Measurements from ENCODE around the gene CRMP1.

Gene CRMP1

DNA sequence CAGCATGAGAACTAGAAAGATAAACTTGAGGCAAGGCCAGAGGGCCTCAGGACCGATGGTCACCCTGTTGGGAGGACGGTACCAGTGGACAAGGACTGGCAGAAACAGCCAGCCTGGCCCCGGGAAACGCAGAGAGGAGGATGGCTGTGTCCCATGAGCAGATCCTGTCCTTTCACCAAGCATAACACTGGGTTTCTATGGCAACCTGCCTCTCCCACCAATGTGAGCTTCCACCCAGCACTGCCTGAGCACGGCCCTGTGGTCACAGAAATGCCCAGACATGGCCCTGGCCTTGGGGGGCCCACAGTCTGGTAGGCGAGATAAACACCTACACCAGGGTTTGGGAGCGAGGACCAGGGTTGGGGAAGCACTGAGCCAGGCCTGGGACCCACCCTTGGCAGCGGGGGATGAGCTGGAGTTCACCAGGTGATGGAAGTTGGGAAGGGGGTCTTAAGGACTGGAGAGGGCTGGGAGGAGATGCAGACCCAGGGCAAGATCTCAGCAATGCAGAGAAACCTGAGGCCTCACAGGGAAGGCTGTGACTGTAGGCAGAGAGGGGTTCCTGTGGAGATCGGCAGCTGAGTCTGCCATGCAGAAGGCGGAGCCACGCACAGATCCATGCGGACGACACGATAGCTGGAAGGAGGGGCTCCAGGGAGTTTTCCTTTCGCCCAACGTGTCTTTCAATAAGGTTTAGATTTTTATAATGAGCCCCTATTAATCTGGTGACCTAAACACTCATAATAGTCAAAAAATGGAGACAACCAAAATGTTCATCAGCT lies 32.7 kb upstream of the CRMP1 start:
- no peak overlapping the region for H3K27ac Mint-ChIP-seq
- H3K9me3 Mint-ChIP-seq (ENCODE audit: low read depth): no peaks in the 10 kb centered on the region
- no peaks in the 10 kb centered on the region for H3K36me3 Mint-ChIP-seq
- H3K4me1 Mint-ChIP-seq (ENCODE audit: low read depth): no peaks in the 10 kb centered on the region
- H3K4me3 Mint-ChIP-seq: no peak overlapping the region
- H3K27me3 Mint-ChIP-seq: peaks cover 7% of the 10 kb centered on the region

DNA sequence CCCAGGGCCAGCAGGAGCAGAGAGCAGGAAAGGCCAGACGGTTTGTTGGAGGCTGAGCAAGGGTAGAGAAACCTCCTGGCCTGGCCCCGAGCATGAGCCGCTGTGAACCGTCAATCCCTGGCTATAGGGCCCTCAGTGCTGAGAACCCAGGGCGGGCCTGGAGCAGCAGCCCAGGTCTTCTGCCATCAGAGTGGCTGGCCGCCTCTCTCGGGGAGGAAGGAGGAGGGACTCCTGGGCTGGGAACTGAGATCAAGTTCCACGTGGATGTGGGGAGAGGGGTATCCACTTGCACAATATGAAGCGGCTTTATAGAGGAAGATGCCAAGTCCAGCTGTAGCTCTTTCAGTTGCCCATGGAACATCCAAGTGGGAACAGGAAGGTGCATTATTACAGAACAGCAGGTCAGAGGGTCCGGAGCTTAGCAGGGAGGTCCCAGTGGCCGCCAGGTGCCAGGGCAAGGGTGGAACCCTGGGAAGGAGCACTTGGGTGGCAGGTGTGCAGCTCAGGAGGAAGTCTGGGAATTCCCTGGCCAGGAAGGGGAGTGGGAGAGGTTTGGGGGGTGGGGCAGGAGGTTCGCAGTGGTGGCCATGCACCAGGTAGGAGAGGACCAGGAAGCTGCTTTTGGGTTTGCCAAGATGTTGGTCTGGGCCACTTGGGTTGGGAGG lies 31.7 kb upstream of the CRMP1 start:
- H3K27ac Mint-ChIP-seq: no peak overlapping the region
- no peaks in the 10 kb centered on the region for H3K9me3 Mint-ChIP-seq (ENCODE audit: low read depth)
- H3K4me3 Mint-ChIP-seq: no peak overlapping the region
- H3K36me3 Mint-ChIP-seq: no peaks in the 10 kb centered on the region
- H3K4me1 Mint-ChIP-seq (ENCODE audit: low read depth): no peaks in the 10 kb centered on the region
- peaks cover 10% of the 10 kb centered on the region for H3K27me3 Mint-ChIP-seq

DNA sequence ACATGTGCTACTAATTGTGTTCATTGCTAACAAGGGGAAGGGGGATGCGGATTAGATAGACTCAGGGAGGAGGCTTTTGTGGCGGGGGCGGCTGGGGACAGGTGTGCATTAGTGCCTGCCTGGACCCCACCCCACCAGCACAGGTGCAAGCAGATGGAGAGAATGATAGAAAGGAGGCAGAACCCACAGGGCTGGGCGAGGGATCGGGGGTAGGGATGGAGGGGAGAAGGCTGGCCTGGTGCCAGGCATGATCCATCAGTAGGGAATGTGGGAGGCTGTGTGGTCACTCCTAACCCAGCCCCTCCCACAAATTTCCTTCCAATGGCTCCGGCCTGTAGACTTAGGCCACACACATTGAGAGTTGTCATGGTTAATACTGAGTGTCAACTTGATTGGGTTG lies 30.5 kb upstream of the CRMP1 start:
- H3K27ac Mint-ChIP-seq: no peak overlapping the region
- H3K36me3 Mint-ChIP-seq: no peaks in the 10 kb centered on the region
- H3K27me3 Mint-ChIP-seq: peaks cover 10% of the 10 kb centered on the region
- no peak overlapping the region for H3K4me3 Mint-ChIP-seq
- no peaks in the 10 kb centered on the region for H3K9me3 Mint-ChIP-seq (ENCODE audit: low read depth)
- H3K4me1 Mint-ChIP-seq (ENCODE audit: low read depth): no peaks in the 10 kb centered on the region

DNA sequence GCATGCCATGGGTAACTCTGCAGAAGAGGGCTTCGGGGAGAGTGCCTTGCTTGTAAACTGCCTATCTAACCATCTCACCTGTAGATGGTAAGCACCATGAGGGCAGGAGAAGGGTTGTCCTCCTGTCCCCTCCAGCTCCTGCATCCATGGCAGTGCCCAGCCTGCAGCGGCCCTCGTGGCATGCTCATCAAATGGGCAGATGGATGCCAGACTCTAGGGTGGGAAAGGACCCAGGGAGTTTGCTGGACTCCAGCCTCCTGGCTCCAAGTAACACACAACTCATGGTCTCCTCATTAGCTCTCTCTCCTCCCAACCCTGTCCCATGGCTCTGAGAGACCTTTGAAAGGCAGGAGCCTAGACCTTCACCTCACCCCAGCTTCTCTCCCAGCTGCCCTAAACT lies 29.7 kb upstream of the CRMP1 start:
- H3K4me1 Mint-ChIP-seq (ENCODE audit: low read depth): no peaks in the 10 kb centered on the region
- H3K36me3 Mint-ChIP-seq: no peaks in the 10 kb centered on the region
- peaks cover 10% of the 10 kb centered on the region for H3K27me3 Mint-ChIP-seq
- H3K27ac Mint-ChIP-seq: no peak overlapping the region
- no peak overlapping the region for H3K4me3 Mint-ChIP-seq
- H3K9me3 Mint-ChIP-seq (ENCODE audit: low read depth): no peaks in the 10 kb centered on the region

DNA sequence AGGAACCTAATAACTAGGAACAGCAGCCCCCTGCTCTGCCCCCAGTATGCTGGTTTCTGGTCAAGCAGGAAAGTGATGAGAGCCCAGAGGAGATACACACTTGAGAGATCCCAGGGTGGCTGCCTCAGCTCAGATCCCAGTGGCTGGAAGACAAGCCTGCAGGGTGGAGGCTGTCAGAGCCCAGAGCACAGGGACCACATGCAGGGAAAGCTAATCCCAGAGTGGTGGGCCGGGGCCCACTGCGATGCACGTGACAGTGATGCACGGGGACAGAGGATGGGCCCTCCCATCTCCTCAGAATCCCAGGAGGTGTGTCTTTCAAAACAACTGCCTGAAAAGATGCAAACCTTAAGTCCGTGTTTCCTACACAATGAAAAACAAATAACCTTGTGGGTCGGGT lies 29.1 kb upstream of the CRMP1 start:
- Mint-ChIP-seq H3K4me3 (no peak overlapping the region), H3K9me3 (ENCODE audit: low read depth) (no peaks in the 10 kb centered on the region)

DNA sequence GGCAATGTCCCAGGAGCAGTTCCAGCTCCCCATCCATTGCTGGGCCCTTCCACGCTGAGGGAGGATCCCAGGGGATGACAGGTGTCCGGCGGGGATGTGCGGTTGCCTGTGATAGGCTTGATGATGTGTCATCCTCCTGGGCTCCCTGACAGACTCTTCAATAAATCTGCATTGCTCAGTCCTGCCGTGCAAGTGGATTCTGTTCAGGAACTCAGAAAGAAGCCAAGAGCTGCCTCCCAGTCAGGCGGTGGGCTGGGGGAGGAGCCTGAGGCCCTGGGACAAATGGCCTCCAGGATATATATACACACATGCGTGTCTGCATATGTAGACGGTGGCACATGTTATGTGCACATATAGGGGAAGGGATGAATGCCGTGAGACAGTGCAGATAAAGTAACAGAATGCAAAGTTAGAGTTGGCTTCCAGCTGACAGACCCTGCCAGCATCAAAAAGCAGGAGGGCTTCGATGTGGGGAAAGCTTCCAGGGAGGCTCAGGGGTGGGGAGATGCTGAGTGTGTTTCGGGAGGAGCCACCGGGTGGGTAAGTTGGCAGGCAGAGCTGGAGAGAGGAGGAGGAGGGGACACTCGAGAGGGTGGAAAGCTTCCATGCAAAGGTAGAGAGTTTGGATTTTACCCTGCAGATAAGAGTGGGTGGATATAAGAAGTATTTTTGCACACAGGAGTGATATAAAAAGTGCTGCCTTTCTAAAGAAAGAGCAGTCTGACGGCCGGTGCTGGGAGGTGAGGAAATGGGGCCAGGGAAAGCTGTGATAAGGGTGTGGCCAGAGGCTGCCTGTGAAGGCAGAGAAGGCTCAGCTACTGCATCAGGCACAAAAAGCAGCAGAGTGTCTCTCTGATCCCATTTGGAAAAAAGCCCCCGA lies 28.5 kb upstream of the CRMP1 start:
- Mint-ChIP-seq H3K27ac (no peak overlapping the region), H3K27me3 (peaks cover 10% of the 10 kb centered on the region), H3K36me3 (no peaks in the 10 kb centered on the region), H3K4me1 (ENCODE audit: low read depth) (no peaks in the 10 kb centered on the region), H3K9me3 (ENCODE audit: low read depth) (no peaks in the 10 kb centered on the region), H3K4me3 (no peak overlapping the region)

More for the DNA sequence above, 29.1 kb upstream of the CRMP1 start:
- no peaks in the 10 kb centered on the region for H3K36me3 Mint-ChIP-seq
- H3K27me3 Mint-ChIP-seq: peaks cover 10% of the 10 kb centered on the region
- H3K4me1 Mint-ChIP-seq (ENCODE audit: low read depth): no peaks in the 10 kb centered on the region
- H3K27ac Mint-ChIP-seq: no peak overlapping the region

DNA sequence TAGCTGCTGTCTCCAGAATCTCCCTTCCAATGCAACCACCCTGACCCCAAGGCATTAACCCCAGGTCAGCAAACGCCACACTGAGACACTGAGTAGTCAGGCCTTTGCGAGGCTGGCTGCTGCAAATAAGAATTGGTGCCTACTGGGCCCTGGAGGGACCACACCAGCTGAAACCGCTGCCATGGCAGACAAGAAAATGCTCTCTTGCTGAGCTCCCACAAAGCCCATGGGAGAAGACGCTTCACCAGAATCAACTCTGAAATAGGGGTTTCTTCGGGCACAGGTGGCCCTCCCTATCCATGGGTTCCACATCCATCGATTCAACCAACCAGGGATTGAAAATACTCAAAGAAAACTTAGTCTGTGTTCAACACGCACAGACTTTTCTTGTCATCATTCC lies 26.7 kb upstream of the CRMP1 start:
- no peak overlapping the region for H3K27ac Mint-ChIP-seq

DNA sequence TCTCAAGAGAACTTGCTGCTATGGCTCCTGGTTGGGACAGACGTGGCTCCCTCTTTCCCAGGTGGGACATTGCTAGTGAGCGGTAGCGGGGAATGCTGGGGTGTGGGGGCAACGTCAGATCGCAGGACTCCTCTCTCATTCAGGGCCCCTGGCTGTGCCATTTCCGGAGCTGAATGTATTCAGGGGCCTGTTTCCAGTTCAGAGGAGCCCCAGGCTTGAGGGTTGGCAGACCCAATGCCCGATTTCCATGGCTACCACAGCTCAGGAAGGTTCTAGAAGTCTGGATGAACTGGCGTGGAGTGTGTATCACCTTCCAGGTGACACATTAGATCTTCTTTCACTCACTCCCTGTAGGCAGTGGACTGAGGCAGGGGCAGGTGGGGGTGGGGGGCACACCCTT lies 26.2 kb upstream of the CRMP1 start:
- H3K9me3 Mint-ChIP-seq (ENCODE audit: low read depth): no peaks in the 10 kb centered on the region
- no peak overlapping the region for H3K27ac Mint-ChIP-seq
- H3K4me3 Mint-ChIP-seq: no peak overlapping the region
- no peaks in the 10 kb centered on the region for H3K4me1 Mint-ChIP-seq (ENCODE audit: low read depth)
- H3K36me3 Mint-ChIP-seq: no peaks in the 10 kb centered on the region
- H3K27me3 Mint-ChIP-seq: peaks cover 12% of the 10 kb centered on the region

More for the DNA sequence above, 26.7 kb upstream of the CRMP1 start:
- Mint-ChIP-seq H3K27me3 (peaks cover 12% of the 10 kb centered on the region), H3K4me1 (ENCODE audit: low read depth) (no peaks in the 10 kb centered on the region), H3K36me3 (no peaks in the 10 kb centered on the region), H3K9me3 (ENCODE audit: low read depth) (no peaks in the 10 kb centered on the region), H3K4me3 (no peak overlapping the region)

DNA sequence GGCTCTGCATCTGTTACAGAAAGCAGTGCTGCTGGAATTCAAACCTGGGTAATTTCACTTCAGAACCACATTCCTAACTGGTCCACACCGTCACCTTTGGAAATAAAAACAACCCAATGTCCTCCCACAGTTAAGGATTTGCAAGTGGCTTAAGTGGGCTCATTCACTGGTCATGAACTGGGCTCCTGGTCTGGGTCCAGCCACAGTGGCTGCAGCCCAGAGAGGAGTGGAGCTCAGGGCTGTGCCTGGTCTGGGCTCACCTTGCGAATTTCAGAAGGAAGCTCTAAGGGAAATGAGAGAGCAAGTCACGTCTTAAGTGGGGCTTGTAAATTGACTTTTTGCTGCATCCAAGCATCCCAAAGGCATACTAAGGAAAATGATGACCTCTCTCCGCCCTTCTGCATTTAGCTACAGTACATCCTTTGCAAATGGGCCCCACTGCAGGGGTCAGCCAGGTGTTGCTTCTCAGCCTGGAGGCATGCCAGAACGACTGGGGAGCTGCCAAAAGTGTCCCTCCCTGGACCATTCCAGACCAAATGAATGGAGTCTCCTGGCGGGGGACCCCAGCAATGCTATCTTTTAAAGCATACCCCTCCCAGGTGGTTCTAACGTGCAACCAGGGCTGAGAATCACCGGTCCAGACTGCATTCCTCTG lies 25.6 kb upstream of the CRMP1 start:
- Mint-ChIP-seq H3K36me3 (no peaks in the 10 kb centered on the region), H3K27me3 (peaks cover 12% of the 10 kb centered on the region), H3K4me3 (no peak overlapping the region), H3K4me1 (ENCODE audit: low read depth) (no peaks in the 10 kb centered on the region), H3K27ac (no peak overlapping the region), H3K9me3 (ENCODE audit: low read depth) (no peaks in the 10 kb centered on the region)

DNA sequence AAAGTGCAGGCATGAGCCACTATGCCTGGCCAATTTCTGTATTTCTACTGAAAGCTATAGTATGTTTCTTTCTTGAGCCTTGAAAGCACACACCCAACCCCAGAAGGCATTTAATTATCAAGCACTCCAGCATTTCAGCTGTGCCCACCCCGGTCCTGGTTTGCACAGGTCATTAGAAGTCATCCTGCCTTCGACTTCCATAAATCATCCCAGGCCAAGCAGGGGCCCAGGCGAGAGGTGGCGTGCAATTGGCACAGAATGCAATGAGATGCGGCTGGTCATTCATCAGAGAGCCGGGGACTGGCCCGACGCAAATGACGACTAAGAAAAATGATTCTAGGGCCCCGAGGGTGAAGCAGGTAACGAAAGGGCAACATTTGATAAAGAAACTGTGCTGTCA lies 24.8 kb upstream of the CRMP1 start:
- Mint-ChIP-seq H3K27ac (no peak overlapping the region), H3K4me1 (ENCODE audit: low read depth) (no peaks in the 10 kb centered on the region), H3K36me3 (no peaks in the 10 kb centered on the region), H3K27me3 (peaks cover 13% of the 10 kb centered on the region), H3K9me3 (ENCODE audit: low read depth) (no peaks in the 10 kb centered on the region), H3K4me3 (no peak overlapping the region)

DNA sequence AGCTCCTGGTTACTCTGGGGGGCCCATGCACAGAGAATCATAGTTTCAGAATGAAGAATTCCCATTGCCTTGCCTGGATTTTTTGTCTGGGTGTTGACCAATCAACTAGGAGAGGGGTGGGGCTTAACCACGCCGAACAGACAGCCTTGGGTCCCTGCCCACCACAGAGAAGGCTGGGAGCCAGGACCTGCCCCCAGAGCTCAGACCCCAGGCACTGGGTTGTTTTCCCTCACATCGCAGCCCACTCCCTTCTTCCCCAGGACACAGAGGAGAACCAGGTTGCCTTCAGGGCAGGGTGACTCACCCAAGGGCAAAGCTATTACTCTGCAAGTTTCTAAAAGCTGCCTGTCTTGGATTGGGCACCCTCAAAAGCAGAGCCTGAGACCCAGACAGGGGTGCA lies 23.3 kb upstream of the CRMP1 start:
- H3K9me3 Mint-ChIP-seq (ENCODE audit: low read depth): no peaks in the 10 kb centered on the region
- no peaks in the 10 kb centered on the region for H3K36me3 Mint-ChIP-seq
- no peak overlapping the region for H3K27ac Mint-ChIP-seq
- H3K27me3 Mint-ChIP-seq: peaks cover 11% of the 10 kb centered on the region
- H3K4me1 Mint-ChIP-seq (ENCODE audit: low read depth): no peaks in the 10 kb centered on the region
- no peak overlapping the region for H3K4me3 Mint-ChIP-seq

DNA sequence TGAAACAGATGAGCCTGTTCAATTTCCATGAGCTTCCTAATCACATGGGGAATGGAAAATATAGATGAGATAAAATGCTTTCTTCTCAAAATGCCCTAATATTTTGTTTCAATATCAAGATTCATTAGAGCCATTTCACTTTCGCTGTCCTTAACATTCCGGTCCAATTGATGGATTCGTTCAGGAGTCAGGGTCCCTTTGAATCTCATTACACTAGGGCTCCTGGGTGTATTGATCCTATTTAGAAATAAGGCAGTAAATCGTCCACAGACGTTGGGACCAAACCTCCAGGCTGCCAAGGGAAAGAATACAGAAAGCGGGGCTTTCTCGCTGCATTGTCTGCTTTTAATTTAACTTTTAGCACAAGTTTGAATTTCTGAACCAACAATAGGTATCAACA lies 20.6 kb upstream of the CRMP1 start:
- peaks cover 2% of the 10 kb centered on the region for H3K36me3 Mint-ChIP-seq
- H3K27me3 Mint-ChIP-seq: peaks cover 8% of the 10 kb centered on the region
- H3K27ac Mint-ChIP-seq: no peak overlapping the region
- no peaks in the 10 kb centered on the region for H3K4me1 Mint-ChIP-seq (ENCODE audit: low read depth)
- H3K9me3 Mint-ChIP-seq (ENCODE audit: low read depth): peaks cover 3% of the 10 kb centered on the region
- no peak overlapping the region for H3K4me3 Mint-ChIP-seq

DNA sequence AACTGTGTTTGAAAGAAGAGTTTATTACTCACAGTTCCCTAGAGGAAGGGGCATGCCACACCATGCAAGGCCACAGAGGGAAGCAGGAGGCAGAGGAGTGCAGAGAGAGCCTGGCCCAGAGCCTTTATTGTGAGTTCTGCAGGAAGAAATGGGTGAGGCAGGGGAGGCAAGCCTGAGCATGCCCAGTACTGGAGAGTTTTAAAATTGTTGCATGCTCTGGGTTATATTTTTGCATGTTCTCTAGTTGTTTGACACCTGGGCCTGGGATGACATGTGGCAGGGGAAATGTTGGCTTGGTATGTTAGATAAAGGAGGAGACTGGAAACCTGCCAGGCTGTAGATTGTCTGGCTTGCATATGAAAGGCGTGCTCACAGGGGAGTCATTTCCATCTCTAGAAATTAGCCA lies 19.7 kb upstream of the CRMP1 start:
- Mint-ChIP-seq H3K4me3 (no peak overlapping the region), H3K27ac (no peak overlapping the region), H3K9me3 (ENCODE audit: low read depth) (peaks cover 4% of the 10 kb centered on the region), H3K36me3 (peaks cover 2% of the 10 kb centered on the region), H3K4me1 (ENCODE audit: low read depth) (no peaks in the 10 kb centered on the region), H3K27me3 (peaks cover 10% of the 10 kb centered on the region)

DNA sequence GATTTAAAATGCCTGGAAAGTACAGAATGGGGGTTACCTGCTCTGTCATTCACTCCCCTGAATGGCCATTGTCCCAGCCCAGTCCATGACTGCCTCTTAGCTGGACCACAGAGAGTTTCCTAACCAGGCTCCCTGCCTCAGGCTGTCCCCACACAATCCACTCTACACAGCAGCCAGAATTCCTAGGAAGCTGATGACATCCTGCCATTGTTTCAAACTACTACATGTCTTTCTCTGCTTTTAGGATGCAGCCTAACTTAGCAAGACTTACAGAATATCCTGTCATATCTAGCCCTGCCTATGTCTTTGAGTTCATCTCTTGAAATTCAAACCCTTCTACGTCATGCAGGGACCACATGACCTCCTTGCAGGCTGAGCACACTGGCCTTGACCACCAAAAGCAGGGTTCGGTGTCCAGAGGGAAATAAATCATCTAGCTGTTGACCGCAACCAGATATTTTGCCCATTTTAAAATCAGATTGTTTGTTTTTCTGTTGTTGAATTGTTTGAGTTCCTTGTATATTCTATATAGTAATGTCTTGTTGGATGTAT lies 16.1 kb upstream of the CRMP1 start:
- Mint-ChIP-seq H3K4me3 (no peak overlapping the region), H3K9me3 (ENCODE audit: low read depth) (peaks cover 8% of the 10 kb centered on the region), H3K36me3 (peaks cover 2% of the 10 kb centered on the region), H3K4me1 (ENCODE audit: low read depth) (no peaks in the 10 kb centered on the region), H3K27me3 (peaks cover 20% of the 10 kb centered on the region), H3K27ac (no peak overlapping the region)

Measured in activated naive CD8-positive, alpha-beta T cell (primary cell).